GM20000 (cell line): ENCODE data around the gene AVP.
A peak's percentile ranks its signal among the peaks of the same experiment; 100 is the strongest.
"Not testable (repeated sequence)": the region's sequence is repeated elsewhere in the genome, so short reads cannot be mapped to it uniquely, and the experiment has no call there.

ENCODE experiments used
- DNase-seq: peaks from one replicate; pipeline ENCODE4 v3.0.0; 2012; ENCODE audit warnings: low spot score
- TF ChIP-seq, protein P1 (sequence below): IDR thresholded peaks from 2 replicates; pipeline ENCODE4 v1.5.1; 2012; ENCODE audit warnings: mild to moderate bottlenecking, control low read depth; ENCODE audit errors: extremely low read depth, missing control alignments

The AVP gene

DNA sequence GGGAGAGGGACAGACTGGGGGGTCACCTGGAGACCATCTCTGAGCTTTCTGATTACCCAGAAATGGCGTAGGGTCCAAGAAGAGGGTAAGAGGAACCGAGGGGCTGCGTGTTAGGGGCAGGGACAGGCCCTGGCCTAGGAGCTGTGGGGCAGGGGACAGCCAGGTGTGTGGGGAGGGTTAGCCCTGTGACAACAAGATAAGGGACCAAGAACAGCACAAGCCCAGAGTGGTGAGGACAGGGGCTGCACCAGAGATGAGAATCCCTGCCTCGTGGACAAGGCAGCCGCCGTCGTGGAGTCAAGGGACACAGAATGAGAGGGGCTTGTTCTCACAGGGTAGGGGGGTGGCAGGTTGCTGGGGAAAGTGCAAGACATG is 449 bp upstream of the AVP start:
- no peak for DNase-seq
- TF ChIP-seq, protein P1, sequence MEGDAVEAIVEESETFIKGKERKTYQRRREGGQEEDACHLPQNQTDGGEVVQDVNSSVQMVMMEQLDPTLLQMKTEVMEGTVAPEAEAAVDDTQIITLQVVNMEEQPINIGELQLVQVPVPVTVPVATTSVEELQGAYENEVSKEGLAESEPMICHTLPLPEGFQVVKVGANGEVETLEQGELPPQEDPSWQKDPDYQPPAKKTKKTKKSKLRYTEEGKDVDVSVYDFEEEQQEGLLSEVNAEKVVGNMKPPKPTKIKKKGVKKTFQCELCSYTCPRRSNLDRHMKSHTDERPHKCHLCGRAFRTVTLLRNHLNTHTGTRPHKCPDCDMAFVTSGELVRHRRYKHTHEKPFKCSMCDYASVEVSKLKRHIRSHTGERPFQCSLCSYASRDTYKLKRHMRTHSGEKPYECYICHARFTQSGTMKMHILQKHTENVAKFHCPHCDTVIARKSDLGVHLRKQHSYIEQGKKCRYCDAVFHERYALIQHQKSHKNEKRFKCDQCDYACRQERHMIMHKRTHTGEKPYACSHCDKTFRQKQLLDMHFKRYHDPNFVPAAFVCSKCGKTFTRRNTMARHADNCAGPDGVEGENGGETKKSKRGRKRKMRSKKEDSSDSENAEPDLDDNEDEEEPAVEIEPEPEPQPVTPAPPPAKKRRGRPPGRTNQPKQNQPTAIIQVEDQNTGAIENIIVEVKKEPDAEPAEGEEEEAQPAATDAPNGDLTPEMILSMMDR = no peak

DNA sequence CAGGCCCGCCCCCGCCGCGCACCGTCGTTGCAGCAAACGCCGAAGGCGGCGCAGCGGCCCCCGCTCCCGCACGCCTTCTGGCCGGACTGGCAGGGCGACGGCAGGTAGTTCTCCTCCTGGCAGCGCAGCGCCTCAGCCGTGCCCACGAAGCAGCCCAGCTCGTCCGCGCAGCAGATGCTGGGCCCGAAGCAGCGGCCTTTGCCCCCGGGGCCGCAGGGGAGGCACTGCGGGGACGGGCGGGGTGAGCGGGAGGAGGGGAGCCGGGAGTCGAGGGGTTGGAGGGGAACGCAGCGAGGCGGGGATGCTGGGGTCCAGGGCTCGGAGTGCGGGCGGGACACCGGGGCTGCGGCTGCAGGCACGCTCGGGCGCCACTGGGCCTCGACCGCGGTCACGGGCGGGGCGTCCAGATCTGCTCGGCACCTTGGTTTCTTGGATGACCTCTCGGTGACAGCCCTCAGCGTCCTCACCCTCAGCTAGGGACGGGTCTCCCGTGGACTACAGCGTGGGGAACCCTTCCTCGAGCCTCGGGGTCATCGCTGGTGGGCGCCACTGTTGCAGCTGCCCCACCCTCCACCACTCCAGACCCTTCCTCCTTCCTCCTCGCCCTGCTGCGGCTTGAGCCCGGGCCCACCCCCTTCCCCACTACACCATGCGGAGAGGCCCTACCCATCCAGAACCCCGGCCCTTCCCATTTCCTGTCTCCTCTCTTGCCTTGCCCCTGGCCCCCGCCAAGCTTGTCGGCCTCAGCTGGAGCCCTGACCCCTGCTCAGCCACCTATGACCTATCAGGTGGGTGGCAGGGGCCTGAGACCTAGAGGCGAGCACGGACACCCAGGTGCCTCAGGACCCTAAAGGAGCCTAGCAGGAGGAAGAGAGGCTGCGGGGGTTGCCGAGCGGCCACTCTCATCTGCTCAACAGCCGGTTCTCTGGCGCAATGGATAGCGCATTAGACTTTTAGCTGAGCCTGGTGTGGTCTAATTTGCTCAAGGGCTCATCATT is 1.3 kb downstream of the AVP start:
- TF ChIP-seq, protein P1 = no peak
- DNase-seq = no peak

DNA sequence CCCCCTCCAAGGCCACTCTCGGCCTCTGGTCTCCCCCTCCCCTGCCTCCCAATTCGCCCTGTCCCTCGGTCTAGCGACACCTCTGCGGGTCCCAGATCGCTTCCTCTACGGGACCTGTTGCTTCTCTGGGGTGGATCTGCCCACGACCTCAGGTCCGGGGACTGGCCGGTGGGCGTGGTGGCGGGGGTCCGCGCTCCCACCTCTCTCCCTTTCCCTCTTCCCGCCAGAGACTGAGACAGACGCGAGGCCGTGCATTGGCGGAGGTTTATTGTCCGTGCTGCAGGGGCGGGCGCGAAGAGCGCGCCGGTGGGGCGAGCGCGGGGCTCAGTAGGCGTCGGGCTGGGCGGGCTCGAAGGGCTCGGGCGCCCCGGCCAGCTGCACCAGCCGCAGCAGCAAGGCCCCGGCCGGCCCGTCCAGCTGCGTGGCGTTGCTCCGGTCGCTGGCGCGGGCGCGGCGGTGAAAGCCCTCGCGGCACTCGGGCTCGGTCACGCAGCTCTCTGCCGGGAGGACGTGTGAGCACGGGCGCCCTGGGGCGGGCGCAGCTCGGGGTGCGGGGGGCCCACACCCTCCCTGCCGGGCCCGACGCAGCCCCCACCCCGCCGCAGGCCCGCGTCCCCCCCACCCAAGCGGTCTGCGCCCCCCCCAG is 2.1 kb downstream of the AVP start:
- no peak for DNase-seq
- TF ChIP-seq, protein P1 = no peak

DNA sequence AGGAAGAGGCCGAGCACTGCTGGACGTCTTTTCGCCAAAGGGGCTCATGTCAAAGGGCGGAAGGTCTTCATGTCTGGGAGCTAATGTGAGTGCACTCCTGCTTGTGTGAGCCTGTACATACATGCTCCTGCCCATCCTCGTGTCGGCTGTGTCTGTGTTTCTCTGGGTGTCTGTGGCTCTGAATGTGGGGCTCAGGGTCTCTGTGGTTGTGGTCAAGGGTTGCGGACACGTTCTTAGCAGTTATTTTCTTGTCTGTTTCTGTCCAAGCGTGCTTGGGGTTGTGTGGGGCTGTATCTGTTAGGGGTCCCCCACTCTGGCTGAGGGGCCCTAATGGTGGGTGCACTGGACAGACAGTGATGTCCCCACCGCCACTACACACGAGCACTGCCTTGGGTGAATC is 2.9 kb downstream of the AVP start:
- TF ChIP-seq, protein P1 = no peak
- no peak for DNase-seq

DNA sequence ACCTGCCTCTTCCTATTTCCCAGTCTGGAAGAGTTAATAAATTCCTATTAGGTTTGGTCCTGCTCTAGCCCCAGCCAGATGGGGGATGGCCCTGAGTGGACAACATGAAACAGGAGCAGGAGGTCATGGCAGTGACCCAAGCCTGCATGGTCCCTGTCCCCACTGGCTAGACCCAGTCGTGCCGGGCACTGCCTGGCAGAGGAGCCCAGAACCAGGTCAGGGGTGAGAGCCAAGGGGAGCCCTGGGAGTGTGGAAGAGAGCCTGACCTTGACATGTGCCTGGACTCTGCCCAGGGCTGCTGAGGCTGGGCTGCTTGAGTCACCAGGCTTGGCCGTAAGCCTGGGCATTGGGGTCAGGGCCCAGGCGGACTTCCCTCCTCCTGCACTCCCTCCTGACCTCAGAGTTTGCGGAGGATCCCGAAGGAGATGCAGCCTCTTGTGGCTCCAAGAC is 3.6 kb downstream of the AVP start:
- TF ChIP-seq, protein P1 = no peak
- DNase-seq = no peak

DNA sequence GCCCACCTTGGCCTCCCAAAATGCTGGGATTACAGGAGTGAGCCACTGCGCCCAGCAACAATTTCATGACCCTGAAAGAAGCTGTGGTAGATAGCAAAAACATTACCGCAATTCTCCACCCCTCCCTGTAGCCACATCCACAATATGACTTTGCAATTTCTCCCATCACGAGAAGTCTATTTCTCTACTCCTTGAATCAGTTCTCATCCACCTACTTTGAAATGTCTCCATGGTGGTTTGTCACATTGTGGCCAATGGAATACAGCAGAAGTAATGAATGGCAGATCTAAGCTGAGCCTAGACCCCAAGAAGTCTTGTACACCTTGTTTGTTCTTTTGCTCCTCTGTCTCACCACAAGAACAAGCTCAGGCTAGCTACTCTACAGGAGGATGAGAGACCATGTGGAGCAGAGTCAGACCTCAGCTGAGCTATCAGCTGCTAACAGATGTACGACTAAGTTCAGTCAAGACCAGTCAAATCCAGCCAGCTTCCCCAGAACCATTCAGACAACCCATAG is 6.8 kb downstream of the AVP start:
- TF ChIP-seq, protein P1 = no peak

DNA sequence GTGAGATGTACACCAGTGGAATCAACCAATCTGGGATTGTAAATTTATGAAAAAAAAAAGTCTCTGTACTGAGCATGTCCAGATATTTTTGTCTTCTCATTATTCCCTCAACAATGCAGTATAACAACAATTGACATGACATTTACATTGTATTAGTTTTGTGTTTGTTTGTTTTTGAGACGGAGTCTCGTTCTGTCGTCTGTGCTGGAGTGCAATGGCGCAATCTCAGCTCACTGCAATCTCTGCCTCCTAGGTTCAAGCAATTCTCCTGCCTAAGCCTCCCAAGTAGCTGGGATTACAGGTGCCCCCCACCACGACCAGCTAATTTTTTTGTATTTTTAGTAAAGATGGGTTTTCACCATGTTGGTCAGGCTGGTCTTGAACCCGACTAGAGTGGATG is 9.2 kb downstream of the AVP start:
- not testable (repeated sequence) for DNase-seq

More for the DNA sequence above, 6.8 kb downstream of the AVP start:
- DNase-seq = peak; percentile 8
